OCI-LY1 (cell line): ENCODE data around the gene IMPACT.

Experiments used
- EZH2 ChIP-seq: fragments of 200-600 bp; sonication (generic), shearing (Covaris generic); IDR thresholded peaks from 2 replicates; pipeline ENCODE4 v1.8.0; 2017; ENCODE audit warnings: borderline replicate concordance, mixed run types, mild to moderate bottlenecking, antibody characterized with exemption, low read length, moderate library complexity, mixed read lengths
- TF ChIP-seq, protein P1 (sequence below): fragments of 200-600 bp; sonication (generic), shearing (Covaris generic); IDR thresholded peaks from 2 replicates; pipeline ENCODE4 v1.5.1; 2017; ENCODE audit warnings: mild to moderate bottlenecking, antibody characterized with exemption, low read length, moderate library complexity, mixed read lengths

GRCh38 chr18:24485681-24486080, 59.2 kb downstream of the IMPACT start:
- TF ChIP-seq, protein P1, sequence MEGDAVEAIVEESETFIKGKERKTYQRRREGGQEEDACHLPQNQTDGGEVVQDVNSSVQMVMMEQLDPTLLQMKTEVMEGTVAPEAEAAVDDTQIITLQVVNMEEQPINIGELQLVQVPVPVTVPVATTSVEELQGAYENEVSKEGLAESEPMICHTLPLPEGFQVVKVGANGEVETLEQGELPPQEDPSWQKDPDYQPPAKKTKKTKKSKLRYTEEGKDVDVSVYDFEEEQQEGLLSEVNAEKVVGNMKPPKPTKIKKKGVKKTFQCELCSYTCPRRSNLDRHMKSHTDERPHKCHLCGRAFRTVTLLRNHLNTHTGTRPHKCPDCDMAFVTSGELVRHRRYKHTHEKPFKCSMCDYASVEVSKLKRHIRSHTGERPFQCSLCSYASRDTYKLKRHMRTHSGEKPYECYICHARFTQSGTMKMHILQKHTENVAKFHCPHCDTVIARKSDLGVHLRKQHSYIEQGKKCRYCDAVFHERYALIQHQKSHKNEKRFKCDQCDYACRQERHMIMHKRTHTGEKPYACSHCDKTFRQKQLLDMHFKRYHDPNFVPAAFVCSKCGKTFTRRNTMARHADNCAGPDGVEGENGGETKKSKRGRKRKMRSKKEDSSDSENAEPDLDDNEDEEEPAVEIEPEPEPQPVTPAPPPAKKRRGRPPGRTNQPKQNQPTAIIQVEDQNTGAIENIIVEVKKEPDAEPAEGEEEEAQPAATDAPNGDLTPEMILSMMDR: no peak
- no peak for TF ChIP-seq EZH2
